Endodermal cell (in vitro differentiated cells): ENCODE results near the gene SYNE1. TPM values are rescaled to one million over a fixed set of nuclear protein-coding genes. Genes with fewer than 3 reads are reported as not detected.

Source experiments
- DNase-seq: peaks from one replicate; pipeline ENCODE4 v3.0.0-alpha.2; 2017
- H3K27ac ChIP-seq: 2 replicates; pipeline ENCODE4 v1.5.1; 2013; ENCODE audit warnings: mild to moderate bottlenecking, low read depth, low read length, moderate library complexity
- H3K27me3 ChIP-seq: 2 replicates; pipeline ENCODE4 v1.6.1; 2013; ENCODE audit warnings: mild to moderate bottlenecking, low read length, moderate library complexity; ENCODE audit not compliant: insufficient read depth, control insufficient read depth, poor library complexity, severe bottlenecking
- H3K36me3 ChIP-seq: 2 replicates; pipeline ENCODE4 v1.7.0; 2013; ENCODE audit warnings: mild to moderate bottlenecking, low read length, moderate library complexity; ENCODE audit not compliant: control insufficient read depth, insufficient read depth
- H3K4me1 ChIP-seq: one replicate; pipeline ENCODE4 v1.7.0; 2013; ENCODE audit warnings: low read length; ENCODE audit not compliant: control insufficient read depth, insufficient read depth
- H3K4me3 ChIP-seq: 2 replicates; pipeline ENCODE4 v1.5.1; 2013; ENCODE audit warnings: mild to moderate bottlenecking, low read length, moderate library complexity
- H3K9ac ChIP-seq: 2 replicates; pipeline ENCODE4 v1.6.1; 2013; ENCODE audit warnings: mild to moderate bottlenecking, low read length, moderate library complexity; ENCODE audit not compliant: poor library complexity, severe bottlenecking; ENCODE audit errors: extremely low read depth
- H3K9me3 ChIP-seq: 2 replicates; pipeline ENCODE4 v1.6.1; 2013; ENCODE audit warnings: mild to moderate bottlenecking, low read length, moderate library complexity; ENCODE audit not compliant: control insufficient read depth
- H3K27ac Mint-ChIP-seq: 2 replicates; pipeline ENCODE4 v1.8.0; 2020; ENCODE audit warnings: mixed read lengths
- H3K27me3 Mint-ChIP-seq: 2 replicates; pipeline ENCODE4 v1.8.0; 2021; ENCODE audit warnings: mild to moderate bottlenecking, mixed read lengths; ENCODE audit not compliant: insufficient read depth
- H3K36me3 Mint-ChIP-seq: 2 replicates; pipeline ENCODE4 v1.8.0; 2020; ENCODE audit warnings: low read depth, mixed read lengths
- H3K4me1 Mint-ChIP-seq: 2 replicates; pipeline ENCODE4 v1.8.0; 2020; ENCODE audit warnings: mixed read lengths
- H3K4me3 Mint-ChIP-seq: 2 replicates; pipeline ENCODE4 v1.8.0; 2020; ENCODE audit warnings: mild to moderate bottlenecking, moderate library complexity, mixed read lengths
- H3K9me3 Mint-ChIP-seq: 2 replicates; pipeline ENCODE4 v1.8.0; 2020; ENCODE audit warnings: mild to moderate bottlenecking, mixed read lengths
- WGBS, 2 experiments: methylation state at CpG; one replicate each; pipeline versions ENCODE4 v1.1.5 to v1.1.7; 2013; ENCODE audit warnings: missing lambda C conversion rate in 2 of 2, mixed read lengths in 1 of 2; ENCODE audit not compliant: insufficient coverage in 1 of 2, insufficient read length in 1 of 2; 5-methylcytosine and 5-hydroxymethylcytosine counted together
- total RNA-seq, 2 donors: library from RNA; stranded (reverse); fragmentation: NEBNext Ultra II Directional in 1 of 2; extraction: Animal tissue kit (Norgen Biotek cat#: 25700) in 1 of 2; gene quantifications; 2 replicates in 1 of 2; 3 replicates in 1 of 2; pipeline ENCODE4 v1.2.1, GENCODE V29; 2021
- TF ChIP-seq, protein P1 (sequence below): fragments of 200-600 bp; sonication (generic); conservative IDR thresholded peaks from 2 replicates; pipeline ENCODE4 v1.5.0; 2021; ENCODE audit warnings: antibody characterized with exemption, mild to moderate bottlenecking

Gene SYNE1
- total RNA-seq, 2 donors from 2014 or later = 7.9 to 9.5 TPM

DNA sequence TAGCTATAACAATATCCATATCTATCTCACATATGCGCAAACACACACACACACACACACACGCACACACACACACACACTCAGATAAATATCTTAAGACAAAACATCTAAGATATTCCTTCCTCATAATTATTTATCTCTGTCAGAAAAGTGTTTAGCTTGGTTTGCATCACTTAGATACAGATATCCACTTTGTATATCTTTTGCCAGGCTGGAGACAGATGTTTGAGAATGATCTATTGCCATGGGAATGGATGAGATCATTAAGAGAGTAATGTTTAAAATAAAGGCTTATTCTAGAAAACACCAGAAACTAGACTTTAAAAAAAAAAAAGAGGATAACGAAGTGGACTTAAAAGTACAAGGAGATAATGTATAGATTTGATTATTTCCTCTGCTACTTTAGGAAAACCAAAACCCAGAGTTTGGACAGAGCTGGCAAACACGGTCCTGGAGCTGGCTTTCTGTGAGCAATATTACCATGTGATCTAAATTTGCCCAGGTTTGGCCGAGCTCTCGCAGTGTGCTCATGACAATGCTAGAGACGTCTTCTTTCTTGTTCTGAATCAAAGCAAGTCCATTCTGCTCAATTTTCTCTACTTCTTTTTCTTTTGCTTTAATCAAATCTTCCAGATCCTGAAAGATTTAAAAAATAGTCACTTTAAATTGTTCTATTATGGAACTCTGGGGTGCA, 411.8 kb downstream of the SYNE1 start:
- Mint-ChIP-seq H3K4me1 (no peaks in the 10 kb centered on the region), H3K4me3 (no peak overlapping the region), H3K9me3 (peaks cover 13% of the 10 kb centered on the region), H3K27me3 (no peaks in the 10 kb centered on the region), H3K27ac (no peak overlapping the region), H3K36me3 (peaks cover 26% of the 10 kb centered on the region)
- no peaks in the 10 kb centered on the region for H3K4me1 ChIP-seq
- no peak overlapping the region for H3K4me3 ChIP-seq
- TF ChIP-seq, protein P1, sequence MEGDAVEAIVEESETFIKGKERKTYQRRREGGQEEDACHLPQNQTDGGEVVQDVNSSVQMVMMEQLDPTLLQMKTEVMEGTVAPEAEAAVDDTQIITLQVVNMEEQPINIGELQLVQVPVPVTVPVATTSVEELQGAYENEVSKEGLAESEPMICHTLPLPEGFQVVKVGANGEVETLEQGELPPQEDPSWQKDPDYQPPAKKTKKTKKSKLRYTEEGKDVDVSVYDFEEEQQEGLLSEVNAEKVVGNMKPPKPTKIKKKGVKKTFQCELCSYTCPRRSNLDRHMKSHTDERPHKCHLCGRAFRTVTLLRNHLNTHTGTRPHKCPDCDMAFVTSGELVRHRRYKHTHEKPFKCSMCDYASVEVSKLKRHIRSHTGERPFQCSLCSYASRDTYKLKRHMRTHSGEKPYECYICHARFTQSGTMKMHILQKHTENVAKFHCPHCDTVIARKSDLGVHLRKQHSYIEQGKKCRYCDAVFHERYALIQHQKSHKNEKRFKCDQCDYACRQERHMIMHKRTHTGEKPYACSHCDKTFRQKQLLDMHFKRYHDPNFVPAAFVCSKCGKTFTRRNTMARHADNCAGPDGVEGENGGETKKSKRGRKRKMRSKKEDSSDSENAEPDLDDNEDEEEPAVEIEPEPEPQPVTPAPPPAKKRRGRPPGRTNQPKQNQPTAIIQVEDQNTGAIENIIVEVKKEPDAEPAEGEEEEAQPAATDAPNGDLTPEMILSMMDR = no peak
- H3K9ac ChIP-seq = no peak overlapping the region
- H3K27me3 ChIP-seq = no peaks in the 10 kb centered on the region
- WGBS, 2 experiments = 88 to 90% methylated on average over 7 of the region's 7 CpGs
- H3K27ac ChIP-seq = no peak overlapping the region
- H3K9me3 ChIP-seq = peaks cover 24% of the 10 kb centered on the region
- DNase-seq = no peak
- peaks cover 43% of the 10 kb centered on the region for H3K36me3 ChIP-seq

DNA sequence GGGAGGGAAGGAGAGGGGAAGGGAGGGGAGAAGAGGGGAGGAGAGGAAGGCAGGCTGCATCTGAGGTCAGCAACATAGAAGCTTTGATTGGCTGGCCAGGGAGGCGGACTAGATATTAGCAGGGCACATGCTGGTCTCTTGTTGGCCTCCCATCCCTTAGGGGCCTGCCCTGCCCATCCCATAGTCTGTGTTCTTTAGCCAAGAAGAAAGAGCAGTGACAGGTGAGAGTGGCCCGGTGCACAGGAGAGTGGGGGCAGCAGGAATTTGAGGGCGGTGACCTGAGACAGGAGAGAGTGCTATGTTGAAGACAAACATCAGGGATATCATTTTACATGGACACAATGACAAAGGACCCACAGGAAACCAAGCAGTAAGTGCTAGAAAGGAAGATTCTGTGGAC, 413.5 kb downstream of the SYNE1 start:
- no peak overlapping the region for H3K4me3 Mint-ChIP-seq
- Histone ChIP-seq H3K27me3 (no peaks in the 10 kb centered on the region), H3K4me1 (no peaks in the 10 kb centered on the region), H3K9me3 (peaks cover 24% of the 10 kb centered on the region), H3K4me3 (no peak overlapping the region), H3K27ac (no peak overlapping the region), H3K36me3 (peaks cover 41% of the 10 kb centered on the region), H3K9ac (no peak overlapping the region)
- H3K27me3 Mint-ChIP-seq = no peaks in the 10 kb centered on the region
- H3K4me1 Mint-ChIP-seq = no peaks in the 10 kb centered on the region
- no peak overlapping the region for H3K27ac Mint-ChIP-seq
- peaks cover 26% of the 10 kb centered on the region for H3K36me3 Mint-ChIP-seq
- 89 to 96% methylated on average over 3 of the region's 3 CpGs for WGBS, 2 experiments
- peaks cover 13% of the 10 kb centered on the region for H3K9me3 Mint-ChIP-seq
- TF ChIP-seq, protein P1 = no peak
- peak; percentile 60 for DNase-seq

DNA sequence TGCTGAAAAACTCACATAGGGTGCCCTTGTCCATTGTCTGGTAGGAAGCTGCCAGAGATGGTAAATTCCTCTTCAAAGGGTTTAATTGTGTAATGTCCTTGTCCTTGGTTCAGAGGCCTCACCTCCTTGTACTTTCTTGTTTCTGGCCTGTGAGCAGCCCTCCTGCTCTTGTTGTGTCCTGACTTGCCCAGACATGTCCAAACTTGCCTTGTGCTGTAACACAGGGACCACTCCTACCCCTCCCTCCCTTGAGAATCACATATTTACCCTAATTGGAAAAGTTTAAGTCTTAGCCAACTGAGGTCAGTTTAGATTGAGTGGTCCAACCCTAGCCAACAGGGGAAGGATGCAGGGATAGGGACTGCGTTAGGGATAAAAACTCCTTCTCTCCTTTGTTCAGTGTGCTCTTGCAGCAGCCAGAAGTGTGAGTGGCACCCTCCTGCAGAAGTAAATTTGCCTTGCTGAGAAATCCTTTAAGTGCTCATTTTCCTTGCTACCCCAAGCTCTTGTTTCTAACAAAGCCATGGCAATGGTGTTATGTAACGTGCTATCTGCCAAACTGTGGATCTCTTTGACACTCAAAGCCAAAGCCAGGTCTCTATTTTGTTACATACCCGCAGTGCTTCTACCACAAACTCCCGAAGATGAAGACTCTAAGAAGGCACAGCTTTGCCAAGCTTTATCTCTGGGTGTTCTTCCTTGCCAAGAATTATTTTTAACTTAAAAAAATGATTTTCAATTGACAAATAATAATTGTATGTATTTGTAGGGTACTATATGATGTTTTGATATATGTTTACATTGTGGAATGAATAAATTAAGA, 415.1 kb downstream of the SYNE1 start:
- no peaks in the 10 kb centered on the region for H3K27me3 Mint-ChIP-seq
- peaks cover 13% of the 10 kb centered on the region for H3K9me3 Mint-ChIP-seq
- no peaks in the 10 kb centered on the region for H3K27me3 ChIP-seq
- TF ChIP-seq, protein P1 = no peak
- H3K4me1 Mint-ChIP-seq = no peaks in the 10 kb centered on the region
- H3K36me3 Mint-ChIP-seq = peaks cover 26% of the 10 kb centered on the region
- WGBS, 2 experiments = 92 to 96% methylated on average over 3 to 4 of the region's 4 CpGs
- peaks cover 24% of the 10 kb centered on the region for H3K9me3 ChIP-seq
- no peak overlapping the region for H3K27ac Mint-ChIP-seq
- H3K36me3 ChIP-seq = peaks cover 47% of the 10 kb centered on the region
- H3K4me3 ChIP-seq = no peak overlapping the region
- peak; percentile 51 for DNase-seq
- no peak overlapping the region for H3K4me3 Mint-ChIP-seq
- no peak overlapping the region for H3K27ac ChIP-seq
- no peaks in the 10 kb centered on the region for H3K4me1 ChIP-seq
- no peak overlapping the region for H3K9ac ChIP-seq
